CD4-positive, alpha-beta T cell treated with Interleukin-2 at 100 ng/mL for 4 hours (primary cell): ENCODE results near the gene DHRS7B.
A peak's percentile ranks its signal among the peaks of the same experiment; 100 is the strongest.
"Not testable (repeated sequence)": the region's sequence is repeated elsewhere in the genome, so short reads cannot be mapped to it uniquely, and the experiment has no call there.

Experiments
- DNase-seq: peaks from one replicate; pipeline ENCODE4 v3.0.0-alpha.2; 2020; ENCODE audit warnings: low spot score

Gene DHRS7B

GRCh38 chr17:21210411-21211076 is 83.8 kb downstream of the DHRS7B start:
- DNase-seq: no peak

- DNase-seq: no peak
Measured at GRCh38 chr17:21211825-21212479, 85.2 kb downstream of the DHRS7B start.

DNA sequence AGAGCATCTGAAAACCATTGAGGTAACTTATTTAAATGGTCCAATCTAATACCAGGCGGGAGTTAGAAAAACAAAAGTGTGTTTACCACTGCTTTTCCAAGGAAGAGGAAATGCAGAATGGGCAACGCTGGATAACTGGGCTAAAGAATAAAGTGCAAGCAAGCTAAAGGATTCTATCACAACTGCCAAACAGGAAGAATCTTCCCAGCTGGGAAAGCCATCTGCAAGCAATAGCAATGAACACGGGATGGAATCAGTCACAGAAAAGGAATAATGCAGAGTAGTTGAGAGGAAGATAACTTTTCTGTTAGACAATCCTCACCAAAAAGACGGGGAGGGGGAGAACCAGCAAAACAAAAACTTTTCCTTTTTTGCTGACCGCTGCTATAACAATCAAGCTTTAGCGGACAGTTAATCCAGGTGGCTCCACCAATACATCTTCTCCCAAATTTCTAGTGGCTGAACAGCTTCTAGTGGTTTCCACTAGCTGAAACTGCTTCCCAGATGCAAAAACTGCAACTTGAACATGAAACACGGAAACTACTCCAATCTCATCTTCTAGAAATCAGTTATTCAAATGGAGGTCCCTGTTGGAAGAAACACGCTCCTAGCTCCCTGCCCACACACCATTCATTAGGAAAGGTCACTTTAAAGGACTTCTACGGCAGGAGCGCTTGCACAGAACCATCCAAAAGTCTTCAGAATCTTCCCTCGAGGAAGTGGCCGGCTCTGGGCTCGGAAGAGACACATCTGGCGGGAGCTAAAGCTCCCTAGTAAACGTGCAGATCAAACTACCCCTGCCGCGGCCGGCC is 86.3 kb downstream of the DHRS7B start:
- DNase-seq: no peak

DNA sequence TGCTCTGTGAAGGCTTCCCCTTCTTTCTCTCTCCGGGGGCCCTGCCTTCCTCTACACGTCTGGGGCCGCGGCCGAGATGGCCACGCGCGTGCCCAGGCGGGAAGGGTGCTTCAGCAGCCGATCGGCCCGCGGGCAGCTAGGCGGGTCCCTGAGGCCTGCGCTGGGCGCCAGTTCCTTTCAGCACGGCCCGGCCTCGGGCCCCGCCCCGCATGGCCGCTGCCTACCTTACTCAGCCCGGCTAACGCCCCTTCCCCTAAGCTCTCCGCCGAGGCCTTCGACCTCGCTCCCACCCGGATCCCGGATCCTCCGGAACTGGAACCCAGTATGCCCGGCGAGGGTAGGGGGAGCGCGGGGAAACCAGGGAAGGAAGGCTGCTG is 86.9 kb downstream of the DHRS7B start:
- DNase-seq: no peak

DNA sequence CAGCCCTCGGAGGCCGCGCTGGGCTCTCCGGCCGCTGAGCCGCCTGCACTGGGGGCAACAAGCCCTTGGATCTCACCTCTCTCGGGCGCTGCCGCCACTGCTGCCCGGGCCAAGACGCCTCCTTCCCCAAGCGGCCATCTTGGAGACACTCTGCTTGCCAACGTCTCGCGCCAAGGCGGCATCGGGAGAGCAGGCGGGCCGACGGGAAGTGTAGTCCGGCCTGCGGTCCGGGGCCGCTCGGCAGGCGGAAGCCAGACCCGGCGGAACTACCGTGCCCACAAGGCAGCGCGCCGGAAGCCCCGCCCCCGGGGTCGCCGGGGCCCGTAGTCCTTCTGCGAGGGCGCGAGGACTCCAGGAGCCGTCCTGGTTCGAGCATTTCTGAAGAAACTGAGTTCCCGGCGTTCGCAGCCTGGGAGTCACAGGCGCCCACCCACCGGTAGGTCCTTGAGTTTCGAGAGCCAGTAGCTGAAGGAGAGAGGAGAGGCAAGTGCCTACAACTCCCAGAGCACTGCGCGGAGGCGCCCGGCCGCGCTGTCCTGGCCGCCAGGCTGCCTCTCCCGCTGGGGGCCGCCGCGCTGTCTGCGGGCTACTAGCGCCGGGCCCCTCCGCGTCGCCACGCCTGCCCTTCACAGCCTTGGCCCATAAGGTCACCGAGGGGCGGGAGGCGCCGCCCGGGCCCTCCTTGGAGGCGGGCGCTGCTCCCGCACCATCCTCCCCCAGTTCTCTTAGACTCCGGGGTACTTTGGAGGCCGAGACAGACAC is 87.4 kb downstream of the DHRS7B start, which contains the start of gene TMEM11:
Gene TMEM11, minus strand, starts transcription at position 147 of the 762 bp plus-strand sequence. Its CDS starts 9 bp downstream, at position 138.
- peak; percentile 94 for DNase-seq

- no peak for DNase-seq
Measured at GRCh38 chr17:21214777-21215541, 88.2 kb downstream of the DHRS7B start.

GRCh38 chr17:21215935-21216334 is 89.2 kb downstream of the DHRS7B start:
- DNase-seq: no peak

DNA sequence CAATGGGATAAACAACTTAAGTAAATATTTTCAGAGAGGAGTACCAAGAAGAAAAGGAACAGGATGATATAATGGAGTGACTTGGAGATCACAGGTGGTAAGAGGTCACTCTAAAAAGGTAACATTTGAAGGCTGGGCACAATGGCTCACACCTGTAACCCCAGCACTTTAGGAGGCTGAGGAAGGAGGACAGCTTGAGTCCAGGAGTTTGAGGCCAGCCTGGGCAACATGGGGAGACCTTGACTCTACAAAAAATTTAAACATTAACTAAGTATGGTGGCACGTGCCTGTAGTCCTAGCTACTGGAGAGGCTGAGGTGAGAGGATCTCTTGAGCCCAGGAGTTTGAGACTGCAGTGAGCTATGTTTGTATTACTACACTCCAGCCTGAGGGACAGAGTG is 90.6 kb downstream of the DHRS7B start:
- DNase-seq: no peak

DNA sequence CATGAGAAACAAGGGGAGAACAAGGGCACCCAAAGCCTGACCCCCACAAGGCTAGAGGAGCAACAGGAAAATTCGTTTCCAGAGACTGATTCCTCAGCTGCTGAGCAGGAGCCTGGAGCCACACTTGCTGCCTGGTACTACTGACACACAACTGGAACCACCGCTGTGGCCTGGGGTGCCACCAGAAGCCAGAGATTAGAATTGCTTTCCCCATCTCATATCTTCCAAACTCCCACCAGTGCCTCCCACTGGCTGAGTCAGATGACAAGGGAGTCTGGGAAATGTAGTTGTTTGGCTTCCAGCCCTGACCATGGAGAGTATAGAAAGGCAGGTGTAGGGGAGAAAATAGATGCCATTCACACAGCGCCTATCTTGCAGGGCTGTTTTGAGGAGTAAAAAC is 91.3 kb downstream of the DHRS7B start:
- no peak for DNase-seq

- no peak for DNase-seq
Measured at GRCh38 chr17:21218831-21219380, 92.1 kb downstream of the DHRS7B start.

- no peak for DNase-seq
Measured at GRCh38 chr17:21223086-21223485, 96.3 kb downstream of the DHRS7B start.

DNA sequence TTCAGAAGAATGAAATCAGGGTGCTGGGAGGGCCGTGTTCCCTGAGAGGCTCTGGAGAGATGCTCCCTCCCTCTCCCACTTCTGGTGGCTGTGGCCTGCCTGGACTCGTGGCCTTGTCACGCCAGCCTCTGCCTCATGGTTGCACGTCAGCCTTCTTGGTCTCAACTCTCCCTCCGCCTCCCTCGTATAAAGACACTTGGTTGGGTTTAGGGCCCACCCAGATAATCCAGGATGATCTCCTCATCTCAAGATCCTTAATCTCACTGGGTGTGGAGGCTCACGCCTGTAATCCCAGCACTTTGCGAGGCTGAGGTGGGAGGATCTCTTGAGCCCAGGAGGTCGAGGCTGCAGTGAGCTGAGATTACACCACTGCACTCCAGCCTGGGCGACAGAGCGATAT is 100.5 kb downstream of the DHRS7B start:
- DNase-seq: not testable (repeated sequence)

- no peak for DNase-seq
Measured at GRCh38 chr17:21228111-21228510, 101.3 kb downstream of the DHRS7B start.

- no peak for DNase-seq
Measured at GRCh38 chr17:21228845-21229244, 102.1 kb downstream of the DHRS7B start.

DNA sequence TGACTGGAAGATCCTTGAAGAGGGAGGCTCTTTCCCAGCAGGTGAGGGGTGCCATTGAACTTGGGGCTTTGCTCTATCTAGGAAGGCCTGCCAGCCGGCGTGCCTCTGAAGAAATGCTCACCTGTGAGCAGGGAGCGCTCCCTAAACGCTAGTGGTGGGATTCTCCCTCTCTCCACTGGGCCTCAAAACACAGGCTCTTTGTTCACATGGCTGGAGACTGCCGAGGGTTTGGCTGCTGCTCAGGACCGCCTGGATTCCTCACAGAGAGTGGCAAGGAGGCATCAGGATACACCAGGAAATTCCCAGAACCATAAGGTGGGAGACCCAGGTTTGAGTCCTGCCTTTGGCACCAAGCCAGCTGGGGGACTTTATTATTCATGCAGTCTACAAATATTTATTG is 104.8 kb downstream of the DHRS7B start:
- DNase-seq: no peak

GRCh38 chr17:21232033-21232749 is 105.4 kb downstream of the DHRS7B start:
- no peak for DNase-seq

GRCh38 chr17:21233581-21234347 is 107.0 kb downstream of the DHRS7B start:
- DNase-seq: no peak

DNA sequence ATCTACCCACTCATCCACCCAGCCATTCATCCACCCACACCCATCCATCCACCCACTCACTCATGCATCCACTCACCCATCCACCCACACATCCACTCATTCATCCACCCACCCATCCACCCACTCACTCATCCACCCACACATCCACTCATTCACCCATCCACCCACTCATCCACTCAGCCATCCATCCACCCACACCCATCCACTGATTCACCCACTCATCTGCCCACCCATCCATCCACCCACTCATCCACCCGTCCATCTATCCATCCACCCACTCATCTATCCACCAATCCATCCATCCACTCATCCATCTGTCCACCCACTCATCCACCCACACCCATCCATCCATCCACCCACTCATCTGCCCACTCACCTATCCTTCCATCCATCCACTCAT is 109.2 kb downstream of the DHRS7B start:
- no peak for DNase-seq

DNA sequence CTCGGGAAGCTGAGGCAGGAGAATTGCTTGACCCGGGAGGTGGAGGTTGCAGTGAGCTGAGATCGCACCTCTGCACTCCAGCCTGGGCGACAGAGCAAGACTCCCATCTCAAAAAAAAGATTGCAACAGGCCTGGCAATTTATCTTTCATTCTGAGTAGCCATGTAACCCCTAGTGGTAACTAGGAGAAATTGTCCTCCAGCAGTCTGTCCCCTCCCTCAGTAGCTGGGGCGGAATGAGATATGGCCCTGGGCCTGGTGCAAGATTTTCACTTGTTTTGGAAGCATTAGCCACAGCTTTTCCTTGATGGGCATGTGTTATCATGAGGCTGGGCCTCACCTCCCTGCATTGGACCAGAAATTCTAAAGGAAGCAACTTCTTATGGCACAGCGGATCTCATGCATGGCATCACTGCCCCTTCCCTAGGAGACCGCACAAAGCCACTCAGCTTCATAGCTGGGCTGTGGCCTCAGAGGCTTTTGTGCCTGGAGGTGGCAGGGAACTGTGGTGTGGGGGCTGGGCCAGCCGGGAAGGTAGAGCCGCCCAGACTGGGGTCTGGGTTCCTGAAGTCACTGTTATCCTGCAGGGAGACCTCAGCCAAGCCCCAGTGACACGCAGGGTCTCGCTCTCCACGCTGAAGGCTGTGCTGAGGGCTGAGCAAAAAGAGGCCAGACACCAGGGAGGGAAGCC is 113.1 kb downstream of the DHRS7B start:
- no peak for DNase-seq
